KMS-11 (cell line): ENCODE measurements around the gene IGSF22.

Source experiments
- H2AFZ ChIP-seq: fragments of 200-600 bp; sonication (generic); 2 replicates; pipeline ENCODE4 v1.6.1; 2016; ENCODE audit warnings: antibody characterized with exemption, mixed run types, low read depth
- H3K27ac ChIP-seq: fragments of 200-600 bp; sonication (generic); 2 replicates; pipeline ENCODE4 v1.6.1; 2016; ENCODE audit warnings: mild to moderate bottlenecking, mixed run types
- H3K27me3 ChIP-seq: fragments of 200-600 bp; sonication (generic); 2 replicates; pipeline ENCODE4 v1.6.1; 2017; ENCODE audit warnings: mild to moderate bottlenecking, low read depth, mixed run types, moderate library complexity; ENCODE audit not compliant: insufficient read depth
- H3K36me3 ChIP-seq: fragments of 200-600 bp; sonication (generic); 2 replicates; pipeline ENCODE4 v1.6.1; 2017; ENCODE audit warnings: mild to moderate bottlenecking, mixed run types; ENCODE audit not compliant: insufficient read depth
- H3K4me1 ChIP-seq: fragments of 200-600 bp; sonication (generic); 2 replicates; pipeline ENCODE4 v1.6.1; 2016; ENCODE audit warnings: mild to moderate bottlenecking, low read depth, mixed run types; ENCODE audit not compliant: poor library complexity, severe bottlenecking
- H3K4me2 ChIP-seq: fragments of 200-600 bp; sonication (generic); 2 replicates; pipeline ENCODE4 v1.7.0; 2016; ENCODE audit warnings: mild to moderate bottlenecking, mixed run types
- H3K4me3 ChIP-seq: fragments of 200-600 bp; sonication (generic); IDR thresholded peaks from 2 replicates; pipeline ENCODE4 v1.6.1; 2017; ENCODE audit warnings: low read depth, low read length, mixed read lengths; ENCODE audit not compliant: insufficient read depth
- H3K79me2 ChIP-seq: fragments of 200-600 bp; sonication (generic); 2 replicates; pipeline ENCODE4 v1.6.1; 2016; ENCODE audit warnings: low read depth, mixed run types; ENCODE audit not compliant: insufficient read depth
- H3K9ac ChIP-seq: fragments of 200-600 bp; sonication (generic); 2 replicates; pipeline ENCODE4 v1.6.1; 2016; ENCODE audit warnings: mild to moderate bottlenecking, mixed run types
- H4K20me1 ChIP-seq: fragments of 200-600 bp; sonication (generic); 2 replicates; pipeline ENCODE4 v1.6.1; 2016; ENCODE audit warnings: mild to moderate bottlenecking, mixed run types; ENCODE audit not compliant: insufficient read depth
- CTCF ChIP-seq: fragments of 200-600 bp; sonication (generic); conservative IDR thresholded peaks from 2 replicates; pipeline ENCODE4 v1.6.1; 2017; ENCODE audit warnings: low read depth, mild to moderate bottlenecking, antibody characterized with exemption, low read length, moderate library complexity, mixed read lengths

The IGSF22 gene

DNA sequence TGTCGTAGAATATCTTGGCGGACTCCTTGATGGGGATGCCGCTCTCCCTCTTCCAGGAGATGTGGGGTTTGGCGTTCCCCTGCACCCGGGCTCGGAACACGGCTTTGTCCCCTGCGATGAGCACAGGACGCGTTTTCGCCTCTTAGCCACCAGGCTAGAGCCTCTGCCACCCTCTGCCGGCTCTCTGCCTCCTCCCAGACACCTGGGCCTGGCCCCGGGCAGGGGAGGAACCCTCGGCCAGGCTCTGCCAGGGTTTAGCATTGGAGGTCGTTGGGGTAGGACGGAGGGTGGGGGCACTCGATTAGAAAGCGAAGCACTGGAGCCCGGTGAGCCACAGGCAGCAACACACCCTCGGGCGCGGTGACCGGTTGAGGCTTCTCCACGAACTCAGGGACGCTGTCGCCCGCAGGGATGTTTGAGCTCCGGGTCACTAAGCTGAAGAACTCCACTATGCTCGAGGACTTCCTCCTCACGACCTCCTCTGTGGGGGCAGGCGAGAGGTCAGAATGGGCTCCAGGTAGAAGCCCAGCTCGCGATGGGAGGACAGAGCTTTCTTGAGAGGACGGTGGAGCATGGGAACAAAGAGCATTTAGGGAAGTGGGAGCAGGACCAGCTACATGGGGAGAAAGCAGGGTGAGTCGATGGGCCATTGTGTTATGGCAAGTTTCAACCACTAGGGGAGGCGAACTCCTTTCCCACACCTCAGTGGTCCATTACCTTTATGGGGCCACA, 4.3 kb downstream of the IGSF22 start:
- H3K27me3 ChIP-seq = no peaks in the 10 kb centered on the region
- peak overlapping the region; percentile 29; the same call in 1 of the 2 replicates for H3K9ac ChIP-seq
- no peak overlapping the region for H3K27ac ChIP-seq
- TF ChIP-seq CTCF = peak; percentile 93
- H2AFZ ChIP-seq = peak overlapping the region; percentile 95
- H3K4me1 ChIP-seq = peaks cover 7% of the 10 kb centered on the region
- no peaks in the 10 kb centered on the region for H3K36me3 ChIP-seq
- no peaks in the 10 kb centered on the region for H4K20me1 ChIP-seq
- H3K4me3 ChIP-seq = peak overlapping the region; percentile 42
- peak overlapping the region; percentile 77 for H3K4me2 ChIP-seq
- no peaks in the 10 kb centered on the region for H3K79me2 ChIP-seq

DNA sequence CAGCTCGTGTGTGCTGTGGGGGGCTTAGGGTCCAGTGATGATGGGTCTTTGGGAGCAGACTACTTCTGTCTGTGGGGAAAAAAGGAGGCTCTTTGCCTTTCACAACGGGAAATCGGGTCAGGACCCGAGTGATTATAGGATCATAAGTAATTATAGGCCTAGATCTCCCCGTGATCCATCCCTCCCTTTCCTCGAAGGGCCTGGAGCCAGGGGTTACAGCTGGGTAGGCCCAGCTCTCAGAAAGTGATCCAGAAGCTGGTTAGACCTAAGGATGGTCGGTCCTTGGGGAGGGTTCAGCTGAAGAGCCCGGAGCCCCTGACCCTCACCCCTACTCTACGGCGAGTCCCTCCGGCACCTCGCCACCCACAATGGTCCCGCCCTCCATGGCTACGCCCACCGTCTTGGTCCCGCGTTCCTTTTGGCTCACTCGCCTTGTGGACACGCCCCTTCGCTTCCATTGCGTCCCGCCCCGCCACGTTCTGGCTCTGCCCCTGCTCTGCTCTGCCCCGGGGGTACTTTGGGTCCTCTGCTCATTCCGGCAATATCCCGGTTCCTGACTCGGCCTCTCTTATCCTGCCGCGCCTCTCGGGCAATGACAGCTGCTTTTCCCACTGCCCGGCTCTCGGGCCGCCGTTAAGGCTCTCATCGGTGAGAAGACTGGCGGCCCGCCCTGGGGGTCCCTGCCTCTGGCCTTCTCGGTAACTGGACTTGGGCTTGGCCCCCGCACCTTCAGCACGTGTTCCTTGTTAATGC, 5.0 kb downstream of the IGSF22 start:
- Histone ChIP-seq H3K4me1 (peaks cover 7% of the 10 kb centered on the region), H3K4me3 (peak overlapping the region; percentile 42), H2AFZ (peak overlapping the region; percentile 95), H4K20me1 (no peaks in the 10 kb centered on the region), H3K4me2 (peak overlapping the region; percentile 77), H3K36me3 (no peaks in the 10 kb centered on the region), H3K9ac (peak overlapping the region; percentile 29; the same call in 1 of the 2 replicates), H3K27me3 (no peaks in the 10 kb centered on the region), H3K79me2 (no peaks in the 10 kb centered on the region), H3K27ac (no peak overlapping the region)
- TF ChIP-seq CTCF = no peak

GRCh38 chr11:18720091-18720807, 5.7 kb downstream of the IGSF22 start:
- H4K20me1 ChIP-seq = no peaks in the 10 kb centered on the region
- peaks cover 7% of the 10 kb centered on the region for H3K4me1 ChIP-seq
- H3K36me3 ChIP-seq = no peaks in the 10 kb centered on the region
- no peak for TF ChIP-seq CTCF
- no peaks in the 10 kb centered on the region for H3K27me3 ChIP-seq
- H3K79me2 ChIP-seq = no peaks in the 10 kb centered on the region
- no peak overlapping the region for H3K27ac ChIP-seq
- no peak overlapping the region for H3K4me3 ChIP-seq
- H2AFZ ChIP-seq = peak overlapping the region; percentile 95
- H3K4me2 ChIP-seq = peak overlapping the region; percentile 77; the same call in 1 of the 2 replicates
- H3K9ac ChIP-seq = no peak overlapping the region

- no peaks in the 10 kb centered on the region for H3K27me3 ChIP-seq
- H3K4me1 ChIP-seq = no peaks in the 10 kb centered on the region
- no peak overlapping the region for H3K4me2 ChIP-seq
- no peak overlapping the region for H3K9ac ChIP-seq
- no peaks in the 10 kb centered on the region for H3K79me2 ChIP-seq
- H3K4me3 ChIP-seq = no peak overlapping the region
- no peak for TF ChIP-seq CTCF
- no peaks in the 10 kb centered on the region for H4K20me1 ChIP-seq
- no peak overlapping the region for H3K27ac ChIP-seq
- H3K36me3 ChIP-seq = no peaks in the 10 kb centered on the region
- H2AFZ ChIP-seq = no peak overlapping the region
Measured at GRCh38 chr11:18715476-18715875, 10.5 kb downstream of the IGSF22 start.
